IMR-90 (cell line): ENCODE data around the gene NANS. TPM values are rescaled to one million over a fixed set of nuclear protein-coding genes. Genes with fewer than 3 reads are reported as not detected.

Source experiments
- ATAC-seq: fragments of 200-7000 bp; cut with Tn5 transposase; 2 replicates; pipeline ENCODE4 v1.9.1; 2020; ENCODE audit warnings: low read depth, mild to moderate bottlenecking, moderate library complexity
- BruUV-seq: library from RNA; stranded (reverse); fragments of 400-500 nt; replicated peaks from 2 replicates; lab custom pipeline; 2021; lab: Mats Ljungman, UMichigan
- CTCF ChIA-PET: fragments of 300-600 bp; formaldehyde crosslinking; extraction: SDS; loops from one replicate; lab custom pipeline; 2021; ENCODE audit warnings: antibody characterized with exemption; lab: Yijun Ruan, JAX
- POLR2A ChIA-PET: fragments of 300-600 bp; sonication (Branson Sonifier 250); formaldehyde crosslinking; loops from one replicate; lab custom pipeline; 2022; ENCODE audit warnings: antibody characterized with exemption; ENCODE audit not compliant: unreplicated experiment; lab: Charles Lee
- DNase-seq: peaks from one replicate; pipeline ENCODE4 v3.0.0; 2013
- H2AFZ ChIP-seq: replicated peaks from 2 replicates; pipeline ENCODE3; 2013; ENCODE audit warnings: low read length, mild to moderate bottlenecking; ENCODE audit not compliant: poor library complexity
- H2AK5ac ChIP-seq: 2 replicates; pipeline ENCODE4 v1.6.1; 2013; ENCODE audit warnings: low read depth, low read length, inconsistent platforms
- H2AK9ac ChIP-seq: replicated peaks from 2 replicates; pipeline ENCODE3; 2013; ENCODE audit warnings: mild to moderate bottlenecking, low read depth, low read length, moderate library complexity; ENCODE audit not compliant: poor library complexity
- H2BK120ac ChIP-seq: 2 replicates; pipeline ENCODE4 v1.6.1; 2013; ENCODE audit warnings: low read depth, low read length, inconsistent platforms
- H2BK15ac ChIP-seq: 3 replicates; pipeline ENCODE4 v1.6.1; 2013; ENCODE audit warnings: low read depth, low read length, inconsistent platforms
- H2BK20ac ChIP-seq: 2 replicates; pipeline ENCODE4 v1.6.1; 2013; ENCODE audit warnings: low read depth, mild to moderate bottlenecking, inconsistent platforms, low read length, moderate library complexity
- H2BK5ac ChIP-seq: 2 replicates; pipeline ENCODE4 v1.6.1; 2013; ENCODE audit warnings: mild to moderate bottlenecking, low read depth, low read length, inconsistent platforms; ENCODE audit not compliant: poor library complexity, severe bottlenecking
- H3K14ac ChIP-seq: replicated peaks from 2 replicates; pipeline ENCODE4 v1.6.1; 2013; ENCODE audit warnings: low read depth, low read length, inconsistent platforms
- H3K18ac ChIP-seq: 2 replicates; pipeline ENCODE4 v1.6.1; 2013; ENCODE audit warnings: low read depth, low read length, control low read depth
- H3K23ac ChIP-seq: 2 replicates; pipeline ENCODE4 v1.6.1; 2013; ENCODE audit warnings: low read depth, low read length, inconsistent platforms
- H3K27ac ChIP-seq: 2 replicates; pipeline ENCODE4 v1.5.1; 2013; ENCODE audit warnings: mild to moderate bottlenecking, control low read depth, low read length; ENCODE audit not compliant: insufficient read depth
- H3K27me3 ChIP-seq: 2 replicates; pipeline ENCODE4 v1.6.1; 2013; ENCODE audit warnings: low read length; ENCODE audit not compliant: control insufficient read depth, insufficient read depth
- H3K36me3 ChIP-seq: 2 replicates; pipeline ENCODE4 v1.6.1; 2013; ENCODE audit warnings: low read length, mixed read lengths; ENCODE audit not compliant: control insufficient read depth, insufficient read depth
- H3K4ac ChIP-seq: 2 replicates; pipeline ENCODE4 v1.6.1; 2013; ENCODE audit warnings: low read depth, low read length, inconsistent platforms
- H3K4me1 ChIP-seq: 2 replicates; pipeline ENCODE4 v1.6.1; 2013; ENCODE audit warnings: low read length, mixed read lengths; ENCODE audit not compliant: control insufficient read depth, insufficient read depth
- H3K4me2 ChIP-seq: 2 replicates; pipeline ENCODE4 v1.6.1; 2013; ENCODE audit warnings: low read depth, mild to moderate bottlenecking, control low read depth, low read length, moderate library complexity
- H3K4me3 ChIP-seq: 2 replicates; pipeline ENCODE4 v1.5.1; 2013; ENCODE audit warnings: low read depth, mild to moderate bottlenecking, control low read depth, low read length, moderate library complexity; ENCODE audit not compliant: insufficient read depth
- H3K56ac ChIP-seq: 2 replicates; pipeline ENCODE4 v1.6.1; 2013; ENCODE audit warnings: low read length, inconsistent platforms; ENCODE audit not compliant: insufficient read depth; ENCODE audit errors: extremely low read depth
- H3K79me1 ChIP-seq, 2 experiments: 2 replicates each; pipeline ENCODE4 v1.6.1; 2013; ENCODE audit warnings: low read length in 2 of 2, inconsistent platforms in 1 of 2, low read depth in 1 of 2
- H3K9ac ChIP-seq: 2 replicates; pipeline ENCODE4 v1.6.1; 2013; ENCODE audit warnings: low read depth, low read length, control low read depth
- H3K9me1 ChIP-seq: 2 replicates; pipeline ENCODE4 v1.6.1; 2013; ENCODE audit warnings: low read length, inconsistent platforms; ENCODE audit not compliant: insufficient read depth
- H3K9me3 ChIP-seq: 2 replicates; pipeline ENCODE4 v1.6.1; 2013; ENCODE audit warnings: low read length; ENCODE audit not compliant: control insufficient read depth, insufficient read depth
- H4K20me1 ChIP-seq: 2 replicates; pipeline ENCODE4 v1.6.1; 2013; ENCODE audit warnings: low read length, inconsistent platforms; ENCODE audit not compliant: insufficient read depth
- H4K5ac ChIP-seq: 2 replicates; pipeline ENCODE4 v1.6.1; 2013; ENCODE audit warnings: mild to moderate bottlenecking, low read depth, low read length, control low read depth
- H4K8ac ChIP-seq, 2 experiments: 2 replicates each; pipeline ENCODE4 v1.6.1; 2013; ENCODE audit warnings: low read depth in 2 of 2, low read length in 2 of 2, control low read depth in 1 of 2, inconsistent platforms in 1 of 2
- H4K91ac ChIP-seq: 2 replicates; pipeline ENCODE4 v1.6.1; 2013; ENCODE audit warnings: low read depth, low read length, inconsistent platforms; ENCODE audit not compliant: insufficient read depth
- BHLHE40 ChIP-seq: fragments of 150-350 bp; IDR thresholded peaks from 2 replicates; pipeline ENCODE4 v1.6.1; 2016; ENCODE audit warnings: mild to moderate bottlenecking, low read depth, low read length
- CEBPB ChIP-seq: IDR thresholded peaks from 2 replicates; pipeline ENCODE4 v1.6.1; 2012; ENCODE audit warnings: low read depth, low read length, improper control_type of control experiment
- CHD1 ChIP-seq: IDR thresholded peaks from 2 replicates; pipeline ENCODE4 v1.6.1; 2012; ENCODE audit warnings: low read depth, low read length, improper control_type of control experiment
- CTCF ChIP-seq: conservative IDR thresholded peaks from 2 replicates; pipeline ENCODE4 v1.5.1; 2012; ENCODE audit warnings: mild to moderate bottlenecking, low read depth, low read length, improper control_type of control experiment
- FOS ChIP-seq: fragments of 150-350 bp; IDR thresholded peaks from 2 replicates; pipeline ENCODE4 v1.6.1; 2016; ENCODE audit warnings: low read depth, low read length
- MAFK ChIP-seq: IDR thresholded peaks from 2 replicates; pipeline ENCODE4 v1.6.1; 2012; ENCODE audit warnings: low read depth, low read length, improper control_type of control experiment
- MAZ ChIP-seq: IDR thresholded peaks from 2 replicates; pipeline ENCODE4 v1.6.1; 2012; ENCODE audit warnings: low read depth, mild to moderate bottlenecking, low read length, improper control_type of control experiment, moderate library complexity, borderline replicate concordance
- MXI1 ChIP-seq: IDR thresholded peaks from 2 replicates; pipeline ENCODE4 v1.6.1; 2012; ENCODE audit warnings: low read depth, mild to moderate bottlenecking, low read length, moderate library complexity, borderline replicate concordance
- NFE2L2 ChIP-seq: fragments of 150-350 bp; IDR thresholded peaks from 2 replicates; pipeline ENCODE4 v1.6.1; 2016; ENCODE audit warnings: low read depth, mild to moderate bottlenecking, low read length
- POLR2A ChIP-seq: IDR thresholded peaks from 2 replicates; pipeline ENCODE4 v1.6.1; 2012; ENCODE audit warnings: mild to moderate bottlenecking, low read depth, low read length
- RAD21 ChIP-seq: IDR thresholded peaks from 2 replicates; pipeline ENCODE4 v1.6.1; 2012; ENCODE audit warnings: low read length, improper control_type of control experiment
- RCOR1 ChIP-seq: IDR thresholded peaks from 2 replicates; pipeline ENCODE4 v1.6.1; 2012; ENCODE audit warnings: mild to moderate bottlenecking, low read length, improper control_type of control experiment; ENCODE audit not compliant: insufficient replicate concordance
- RFX5 ChIP-seq: IDR thresholded peaks from 2 replicates; pipeline ENCODE4 v1.8.0; 2012; ENCODE audit warnings: low read depth, mild to moderate bottlenecking, low read length, moderate library complexity
- SMC3 ChIP-seq: fragments of 150-350 bp; IDR thresholded peaks from 2 replicates; pipeline ENCODE4 v1.6.1; 2016; ENCODE audit warnings: low read depth, mild to moderate bottlenecking, antibody characterized with exemption, low read length, moderate library complexity
- USF2 ChIP-seq: fragments of 150-350 bp; IDR thresholded peaks from 2 replicates; pipeline ENCODE4 v1.6.1; 2017; ENCODE audit warnings: mild to moderate bottlenecking, antibody characterized with exemption, low read length, low read depth
- WGBS, 2 experiments: methylation state at CpG; one replicate each; pipeline versions ENCODE4 v1.1.5 to v1.1.7; 2013; ENCODE audit warnings: missing lambda C conversion rate in 2 of 2; ENCODE audit not compliant: insufficient read length in 1 of 2; ENCODE audit errors: extremely low coverage in 2 of 2; 5-methylcytosine and 5-hydroxymethylcytosine counted together
- dilution Hi-C: fragments of 300-500 bp; cut with HindIII; formaldehyde crosslinking; loops from one replicate; pipeline ENCODE4 v1.14.3; 2018; ENCODE audit warnings: low sequenced_read_pairs; ENCODE audit not compliant: unreplicated experiment
- in situ Hi-C: fragments of 300-500 bp; cut with MboI; formaldehyde crosslinking; loops from 3 replicates; pipeline ENCODE4 v1.14.3; 2019; ENCODE audit warnings: low sequenced_read_pairs, inconsistent platforms, mixed read lengths
- intact Hi-C: fragments of 100-400 bp; cut with micrococcal nuclease; formaldehyde crosslinking; loops from 2 replicates; pipeline ENCODE4 v1.10.0; 2022
- polyA plus RNA-seq, 3 experiments: library from polyadenylated mRNA; depleted of rRNA; stranded (reverse); fragments of >200 nt; gene quantifications; 2 replicates each; pipeline ENCODE4 v1.2.3, GENCODE V29; 2012; ENCODE audit warnings: low replicate concordance in 1 of 3
- total RNA-seq: library from RNA; depleted of rRNA; stranded (reverse); fragments of >200 nt; gene quantifications from 2 replicates; pipeline ENCODE4 v1.2.3, GENCODE V29; 2012

Gene NANS
- total and polyA plus RNA-seq, 2 of the 4 experiments (the other 2 are of a cell fraction): 210 to 306 TPM

- ChIA-PET POLR2A (no interaction called here), CTCF (interaction anchor here (0.7 kb wide), 1 partner anchor 97 kb away, joined by 3 read pairs; no protein-coding TSS in a partner anchor)
- no peak overlapping the region for H2AFZ ChIP-seq
- ATAC-seq (no peak), DNase-seq (no peak)
- no peak overlapping the region for H3K14ac ChIP-seq
- no peak overlapping the region for H3K4me2 ChIP-seq
- no peak overlapping the region for H4K91ac ChIP-seq
- no peak overlapping the region for H2AK9ac ChIP-seq
- H2BK120ac ChIP-seq: no peak overlapping the region
- H3K9me1 ChIP-seq: no peaks in the 10 kb centered on the region
- H2BK5ac ChIP-seq: no peak overlapping the region
- intact Hi-C loops (no loop called here), dilution Hi-C loops (no loop called here), in situ Hi-C loops (no loop called here)
- H2BK20ac ChIP-seq: no peak overlapping the region
- H3K56ac ChIP-seq: no peak overlapping the region
- H3K27me3 ChIP-seq: no peaks in the 10 kb centered on the region
- no peaks in the 10 kb centered on the region for H3K4me1 ChIP-seq
- H3K9ac ChIP-seq: no peak overlapping the region
- H3K4me3 ChIP-seq: no peak overlapping the region
- no peak overlapping the region for H4K5ac ChIP-seq
- H2BK15ac ChIP-seq: no peak overlapping the region
- no peak overlapping the region for H3K4ac ChIP-seq
- H3K27ac ChIP-seq: no peak overlapping the region
- no CpG with 5 or more reads among the region's 2 CpGs for WGBS, 2 experiments
- no peaks in the 10 kb centered on the region for H4K20me1 ChIP-seq
- H4K8ac ChIP-seq: no peak overlapping the region
- no peak overlapping the region for H3K23ac ChIP-seq
- H3K79me1 ChIP-seq: no peaks in the 10 kb centered on the region; a peak in 1 of 4 replicates
- no peak overlapping the region for H3K18ac ChIP-seq
- no peak for TF ChIP-seq CEBPB
- no peak for TF ChIP-seq USF2
- no peak for TF ChIP-seq CHD1
- no peak for TF ChIP-seq POLR2A
- no peak for TF ChIP-seq RAD21
- no peak for TF ChIP-seq SMC3
- no peak for TF ChIP-seq MAZ
- no peak for TF ChIP-seq MXI1
- TF ChIP-seq MAFK: no peak
- TF ChIP-seq RCOR1: no peak
- no peak for TF ChIP-seq CTCF
- no peak for TF ChIP-seq NFE2L2
- TF ChIP-seq BHLHE40: no peak
- TF ChIP-seq FOS: no peak
- TF ChIP-seq RFX5: no peak
- no peak overlapping the region for H2AK5ac ChIP-seq
- no TSS peak for BruUV-seq
- 0 out of 2 replicates have a peak, but pooled peaks cover 2% of the 10 kb centered on the region for H3K9me3 ChIP-seq
- H3K36me3 ChIP-seq: no peaks in the 10 kb centered on the region
These were observed 51.4 kb downstream of the NANS start for GRCh38 chr9:98107926-98108325.
